Caki2 (cell line): ENCODE data around the gene CCL19. TPM values are rescaled to one million over a fixed set of nuclear protein-coding genes. Genes with fewer than 3 reads are reported as not detected.

Source experiments
- DNase-seq: peaks from one replicate; pipeline ENCODE4 v3.0.0-alpha.2; 2015; ENCODE audit warnings: low read depth
- in situ Hi-C: cut with HindIII; loops from 2 replicates; pipeline ENCODE4 v1.10.0; 2016; ENCODE audit warnings: low sequenced_read_pairs, low pct_unique_long_range_greater_than_20kb, mixed read lengths
- total RNA-seq: library from RNA; depleted of rRNA; stranded (reverse); fragments of >200 nt; shearing (Covaris generic); gene quantifications from 2 replicates; pipeline ENCODE4 v1.2.3, GENCODE V29; 2014; ENCODE audit warnings: low replicate concordance

Gene CCL19
- total RNA-seq, 1 experiment from 2014 or later, result not detected

DNA sequence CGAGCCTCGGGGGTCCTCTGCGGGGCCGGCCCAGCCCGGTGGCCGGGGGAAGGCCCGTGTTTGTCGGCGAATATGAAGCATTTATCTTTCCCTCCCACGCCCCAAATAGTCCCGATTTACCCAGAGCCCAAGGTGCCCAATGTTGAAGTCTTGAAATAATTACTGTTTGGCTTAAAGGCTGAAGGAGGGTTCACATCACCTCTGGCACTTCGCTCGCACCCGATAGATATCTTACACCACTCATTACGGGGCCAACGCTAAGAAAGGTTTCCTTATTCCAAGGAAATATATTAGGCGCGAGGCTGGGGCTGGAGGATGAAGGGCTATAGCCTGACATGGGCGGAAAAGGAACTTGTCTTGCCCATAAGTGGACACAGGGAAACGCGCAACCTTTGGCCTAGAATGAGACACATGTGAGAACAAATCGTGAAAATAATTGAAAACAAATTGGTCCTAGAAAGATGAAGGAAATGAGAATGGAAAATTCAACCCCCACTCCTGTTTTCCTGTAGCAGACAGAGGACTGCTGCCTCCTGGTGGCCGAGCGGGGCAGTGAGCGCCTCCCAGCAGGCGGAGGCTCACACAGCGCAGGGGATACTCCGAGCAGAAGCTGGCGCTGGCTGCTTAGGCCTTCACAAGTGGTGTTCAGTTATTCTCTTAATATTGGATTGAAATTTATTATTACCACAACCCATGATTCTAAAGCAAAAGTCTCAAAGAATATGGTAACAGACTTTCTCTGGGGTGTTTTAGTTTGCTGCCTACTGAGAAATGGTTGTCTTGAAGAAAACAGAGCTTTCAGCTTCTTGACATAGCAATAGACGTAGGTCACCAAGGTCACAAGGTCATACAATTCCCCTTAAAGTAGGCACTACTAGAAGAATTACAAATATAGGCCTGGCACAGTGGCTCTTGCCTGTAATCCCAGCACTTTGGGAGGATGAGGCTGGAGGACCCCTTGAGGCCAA, 11.0 kb upstream of the CCL19 start:
- in situ Hi-C loops, result no loop called here
- DNase-seq, result peak; percentile 62

DNA sequence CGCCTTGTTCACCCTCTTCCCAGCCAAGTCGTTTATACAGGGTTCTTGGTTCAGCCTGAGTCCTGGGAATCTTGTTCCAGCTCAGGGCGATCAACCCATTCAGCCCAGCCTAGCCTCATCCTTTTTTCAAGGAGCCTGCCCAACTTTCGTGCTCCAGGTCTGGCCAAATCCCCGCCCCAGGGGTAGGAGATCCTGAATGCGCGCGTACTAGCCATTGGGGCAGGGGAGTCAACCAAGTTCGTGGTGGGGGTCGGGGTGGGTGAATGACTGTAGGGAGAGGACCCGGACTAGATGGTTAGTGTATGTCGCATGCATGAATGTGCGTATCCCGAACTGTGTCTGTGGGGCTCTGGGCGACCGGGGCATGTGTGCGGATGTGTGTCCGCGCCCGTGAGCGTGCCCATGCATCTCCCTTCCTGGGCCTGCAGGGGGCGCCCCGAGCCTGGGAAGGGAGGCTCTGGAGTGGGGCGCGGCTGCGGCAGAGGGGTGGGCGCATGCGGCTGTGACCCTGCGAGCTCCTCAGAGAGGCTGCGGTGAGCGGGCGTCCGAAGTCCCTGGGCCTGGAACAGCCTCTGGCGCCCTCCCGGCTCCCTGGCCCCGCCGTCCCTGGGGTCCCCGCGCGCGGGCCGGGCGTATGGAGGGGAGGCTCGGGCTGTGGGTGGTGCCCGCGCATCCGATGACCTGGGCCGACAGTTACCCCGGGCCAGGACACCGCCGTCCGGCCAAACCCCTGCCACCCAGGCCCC, 10.1 kb upstream of the CCL19 start:
- in situ Hi-C loops, result no loop called here
- peak; percentile 57 for DNase-seq

DNA sequence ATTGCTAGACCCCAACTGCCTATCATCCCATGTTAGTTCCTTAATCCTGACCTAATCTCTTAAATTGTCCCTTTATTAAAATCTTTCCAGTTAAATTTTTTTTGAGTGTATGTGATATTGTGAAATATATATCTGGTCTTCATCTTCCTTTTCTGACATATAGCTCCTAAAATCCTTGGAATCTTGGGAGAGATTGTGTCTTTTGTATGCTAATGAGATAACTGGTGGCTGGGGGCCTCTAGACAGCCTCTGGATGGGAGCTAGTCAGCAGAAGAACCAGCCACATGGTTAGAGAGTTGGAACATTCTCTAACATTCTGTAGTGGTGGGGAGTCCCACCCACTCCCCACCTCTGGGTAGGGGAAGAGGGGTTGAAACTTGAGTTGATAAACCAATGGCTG, 3.7 kb upstream of the CCL19 start:
- DNase-seq, result no peak
- in situ Hi-C loops, result no loop called here

DNA sequence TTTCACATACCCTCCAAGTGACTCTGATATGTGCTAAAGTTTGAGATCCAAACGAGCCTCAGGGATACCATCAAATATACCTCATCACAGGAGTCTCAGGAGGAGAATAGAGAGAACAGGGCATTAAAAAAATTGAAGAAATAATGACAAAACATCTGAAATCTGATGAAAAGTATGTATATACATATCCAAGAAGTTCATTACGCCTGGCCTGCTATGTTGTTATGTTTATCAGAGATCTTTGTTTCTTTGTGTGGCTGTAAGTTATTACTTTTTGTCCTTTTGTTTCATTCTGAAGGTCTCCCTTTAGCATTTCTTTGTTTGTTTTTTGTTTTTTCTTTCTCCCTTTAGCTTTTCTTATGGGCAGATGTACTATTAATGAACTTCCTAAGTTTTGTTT, 2.5 kb upstream of the CCL19 start:
- in situ Hi-C loops, result no loop called here
- DNase-seq, result no peak

DNA sequence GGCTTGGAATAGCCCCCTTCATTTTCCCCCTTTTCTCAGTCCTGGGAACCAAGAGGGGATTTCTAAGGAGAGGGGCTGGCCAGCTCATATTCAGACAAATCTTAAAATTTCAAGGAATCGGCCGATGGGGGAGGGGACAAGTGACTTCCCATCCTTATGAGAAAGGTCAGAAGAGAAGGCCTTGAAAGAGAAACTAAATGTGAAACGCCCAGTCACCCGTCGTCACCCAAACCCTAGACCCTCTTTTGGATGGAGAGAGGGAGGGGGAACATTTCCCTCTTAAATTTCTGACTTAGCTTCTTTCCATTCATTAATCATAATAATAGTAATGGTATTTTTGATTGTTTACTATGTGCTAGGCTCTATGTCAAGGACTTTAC, 850 bp upstream of the CCL19 start:
- in situ Hi-C loops, result no loop called here
- no peak for DNase-seq

DNA sequence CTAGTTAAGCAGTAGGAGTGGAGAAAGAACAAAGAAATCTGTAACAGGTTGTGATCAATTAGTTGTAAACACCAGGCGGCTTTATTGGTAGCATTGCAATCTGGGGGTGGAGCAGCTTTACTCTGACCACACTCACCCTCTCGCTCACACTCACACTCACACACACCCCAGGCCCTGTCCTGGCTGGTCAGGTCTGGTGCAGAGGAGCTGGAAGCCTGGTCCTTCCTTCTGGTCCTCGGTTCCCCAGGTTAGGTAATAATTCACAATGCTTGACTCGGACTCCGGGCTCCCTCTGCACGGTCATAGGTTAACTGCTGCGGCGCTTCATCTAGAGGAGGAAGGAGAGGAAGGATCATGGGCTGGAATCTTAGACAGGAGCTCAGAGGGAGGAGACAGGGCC, 1.6 kb downstream of the CCL19 start:
- DNase-seq, result no peak
- in situ Hi-C loops, result no loop called here

DNA sequence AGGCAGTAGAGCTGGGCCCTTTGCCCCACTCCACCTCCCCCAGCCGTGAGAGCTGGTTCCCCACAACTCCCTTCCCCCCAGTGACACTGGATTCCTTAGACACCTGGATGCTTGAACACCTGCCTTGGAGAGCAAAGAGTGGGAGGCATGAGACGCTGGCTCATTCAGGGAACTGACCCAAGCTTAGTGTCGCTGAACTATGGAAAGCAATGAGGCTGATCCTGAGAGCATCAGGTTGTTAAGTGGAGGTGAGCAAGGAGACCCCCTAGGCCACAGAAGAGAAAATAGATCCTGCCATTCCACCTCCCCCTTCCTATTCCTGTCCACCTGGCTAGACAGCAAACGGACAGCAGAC, 2.0 kb downstream of the CCL19 start:
- no peak for DNase-seq
- in situ Hi-C loops, result no loop called here

DNA sequence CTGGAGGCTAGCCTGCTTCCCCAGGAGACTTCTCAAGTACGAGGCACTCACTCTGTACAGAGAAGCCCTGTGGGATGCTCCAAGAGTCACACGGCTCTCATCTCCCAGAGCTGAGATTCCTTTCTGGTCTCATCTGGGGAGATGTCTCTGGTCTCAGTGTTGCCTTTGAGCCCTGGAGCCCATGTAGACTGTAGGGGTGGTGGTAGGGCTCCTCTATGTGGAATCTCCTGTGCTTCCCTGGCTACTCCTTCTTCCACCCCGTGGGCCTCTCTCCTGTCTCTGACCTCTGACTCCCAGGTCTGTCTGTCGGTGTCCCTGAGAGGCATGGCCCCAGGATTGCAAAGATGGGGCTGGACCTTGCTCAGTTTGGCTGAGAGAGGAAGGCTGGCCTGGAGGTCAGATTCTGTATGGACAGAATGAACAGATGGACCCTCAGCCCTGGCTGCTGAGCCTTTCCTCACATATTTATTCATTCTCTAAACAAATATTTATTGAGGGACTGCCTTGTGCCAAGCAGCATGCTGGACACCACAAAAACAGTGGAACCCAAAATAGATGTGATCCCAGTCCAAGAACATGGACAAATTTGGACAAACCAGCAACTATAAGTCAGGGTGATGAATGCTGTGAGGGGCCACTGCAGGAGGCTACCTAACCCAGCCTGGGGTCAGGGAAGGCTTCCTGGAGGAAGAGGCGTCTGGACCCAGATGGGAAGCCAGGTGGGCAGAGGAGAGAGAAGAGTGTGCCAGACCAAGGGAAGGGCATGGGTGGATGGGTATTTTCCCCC, 2.6 kb downstream of the CCL19 start:
- in situ Hi-C loops, result no loop called here
- DNase-seq, result no peak

DNA sequence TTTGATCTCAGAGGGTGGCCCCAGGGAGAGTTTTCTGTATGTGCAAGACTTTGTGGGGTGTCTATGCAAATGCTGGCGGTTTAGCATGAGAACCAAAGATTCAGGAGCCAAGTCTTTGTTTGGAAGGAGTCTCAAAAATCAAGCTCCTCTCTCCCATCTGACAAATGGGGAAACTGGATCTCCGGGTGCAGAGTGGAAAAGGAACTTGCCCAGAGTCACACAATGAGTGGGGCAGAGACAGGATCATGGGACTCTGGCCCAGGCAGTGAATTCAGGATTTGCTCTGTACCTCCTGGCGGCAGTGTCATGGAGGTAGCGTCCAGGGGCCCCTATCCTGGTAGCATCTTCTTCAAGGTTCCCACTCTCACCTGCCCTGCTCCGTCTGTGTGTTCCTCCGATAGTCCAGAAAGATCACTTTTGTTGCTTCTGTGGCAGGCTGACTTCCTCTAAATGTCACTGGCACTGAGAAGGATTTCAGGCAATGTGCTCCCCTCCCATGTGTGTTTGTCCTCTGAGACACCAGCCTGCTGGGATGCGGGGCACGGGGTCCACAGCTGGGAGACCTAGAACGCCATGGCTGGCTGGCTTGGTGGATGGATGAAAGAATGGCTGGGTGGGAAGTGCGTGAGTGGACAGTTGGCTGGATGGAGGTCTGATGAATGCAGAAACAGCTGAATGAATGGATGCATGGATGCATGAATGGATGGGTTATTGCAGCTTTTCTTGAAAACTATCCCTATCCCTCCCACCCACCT, 3.6 kb downstream of the CCL19 start:
- in situ Hi-C loops, result no loop called here
- DNase-seq, result no peak

DNA sequence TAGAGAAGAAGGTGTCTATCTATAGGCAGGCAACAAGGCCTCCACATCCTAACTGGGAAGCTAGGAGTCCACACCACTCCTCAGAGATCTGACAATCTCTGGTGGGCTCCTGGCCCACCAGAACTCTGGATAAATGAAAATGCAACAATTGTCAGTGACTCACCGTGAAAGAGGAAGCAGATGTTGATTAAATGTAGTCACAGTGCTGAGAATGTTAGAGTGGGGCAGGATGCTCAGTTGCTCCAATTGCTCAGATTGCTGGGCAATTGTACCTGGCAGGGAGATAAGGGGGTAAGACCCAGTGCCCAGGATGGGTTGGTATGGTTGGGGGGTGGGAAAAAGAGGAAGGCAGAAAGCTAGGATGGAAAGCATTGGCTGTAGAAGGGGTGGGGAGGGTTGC, 4.3 kb downstream of the CCL19 start:
- in situ Hi-C loops, result no loop called here
- DNase-seq, result no peak

DNA sequence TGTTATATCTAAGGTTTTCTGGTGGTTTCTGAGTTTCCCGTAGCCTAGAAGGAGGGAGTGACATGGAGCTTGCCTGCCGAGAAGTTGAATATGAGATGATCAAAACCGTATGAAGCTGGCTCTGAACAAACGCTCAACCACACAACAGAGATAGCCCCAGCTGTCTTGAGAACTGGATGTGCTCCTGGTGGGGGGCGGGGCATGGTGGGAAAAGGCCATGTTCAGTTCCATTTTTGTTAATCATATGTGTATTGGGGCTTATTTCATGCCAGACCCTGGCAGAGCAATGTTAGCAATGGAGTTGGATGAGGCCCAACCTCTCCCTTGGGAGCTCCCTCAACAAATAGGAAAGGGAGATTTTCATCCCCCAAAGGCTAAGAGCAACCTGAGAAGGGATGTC, 4.8 kb downstream of the CCL19 start:
- in situ Hi-C loops, result no loop called here
- DNase-seq, result no peak

DNA sequence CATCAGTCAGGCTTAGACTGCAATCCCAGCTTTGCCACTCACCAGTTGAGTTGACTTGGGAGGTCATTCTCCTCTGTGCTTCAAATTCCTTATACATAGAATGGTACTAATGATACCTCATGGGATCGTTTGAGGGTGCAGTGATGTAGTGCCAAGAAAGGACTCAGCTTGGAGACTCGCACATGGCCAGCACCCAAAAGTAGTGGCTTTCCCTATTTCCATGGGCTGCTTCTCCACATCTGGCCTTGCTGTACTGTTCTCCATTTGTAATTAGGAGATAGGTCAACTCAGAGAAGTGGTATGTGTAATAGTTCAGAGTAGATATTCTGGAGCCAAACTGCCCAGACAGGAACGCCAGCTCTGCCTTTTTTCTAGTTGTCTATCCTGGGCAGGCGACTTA, 5.5 kb downstream of the CCL19 start:
- in situ Hi-C loops, result no loop called here
- DNase-seq, result no peak

DNA sequence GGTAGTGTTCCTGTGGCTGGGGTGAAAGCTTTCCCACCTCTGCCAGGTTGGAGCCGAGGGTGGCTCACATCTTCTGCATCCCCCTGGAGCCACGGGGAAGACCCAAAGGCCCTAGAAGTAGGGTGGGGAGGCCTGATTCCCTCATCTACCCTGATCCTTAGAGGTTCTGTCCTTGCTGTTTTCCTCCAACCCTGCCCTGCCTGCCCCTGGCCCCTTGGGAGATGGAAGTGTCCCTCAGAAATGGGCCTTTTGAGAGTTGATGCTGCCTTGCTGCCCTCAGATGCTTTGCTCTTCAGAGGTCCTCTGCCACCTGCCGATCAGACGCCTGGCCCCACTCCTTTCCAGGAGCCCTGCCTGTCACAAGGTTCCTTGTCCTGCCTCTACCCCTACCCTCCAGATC, 6.3 kb downstream of the CCL19 start:
- in situ Hi-C loops, result no loop called here
- DNase-seq, result no peak

DNA sequence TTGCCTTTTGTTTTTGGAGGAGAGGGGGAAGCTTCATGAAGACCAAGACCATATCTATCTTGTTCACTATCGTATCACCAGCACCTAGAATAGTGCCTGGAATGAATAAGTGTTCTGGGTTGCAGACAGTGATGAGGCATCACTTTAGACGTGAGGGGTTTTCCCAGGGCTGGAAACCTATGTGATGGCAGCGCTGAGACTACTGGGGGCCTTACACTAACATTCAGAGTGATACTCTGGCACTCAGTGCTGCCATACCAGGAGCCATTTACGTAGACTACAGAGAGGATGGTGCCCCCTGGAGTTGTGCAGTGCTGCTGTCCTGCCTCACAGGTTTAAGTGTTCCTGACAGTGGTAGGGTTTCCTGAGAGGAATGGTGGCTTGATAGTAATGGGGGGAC, 6.9 kb downstream of the CCL19 start:
- DNase-seq, result no peak
- in situ Hi-C loops, result no loop called here

DNA sequence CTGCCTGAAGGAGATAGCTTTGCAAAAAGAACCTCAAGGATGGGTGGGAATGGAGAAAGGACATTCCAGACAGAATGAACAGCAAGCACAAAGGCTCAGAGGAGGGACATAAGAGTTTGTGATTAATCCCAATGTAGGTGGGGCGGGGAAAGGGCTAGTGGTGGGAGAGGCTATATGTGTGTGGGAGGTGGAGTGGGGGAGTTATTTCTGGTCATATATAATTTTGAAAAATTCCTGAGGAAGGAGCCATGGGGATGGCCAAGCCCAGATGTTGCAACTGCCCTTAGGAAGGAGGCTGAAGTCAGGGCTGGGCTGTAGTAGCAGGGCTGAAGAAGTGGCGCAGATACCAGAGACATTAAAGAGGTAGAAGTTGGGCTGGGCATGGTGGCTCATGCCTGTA, 15.2 kb downstream of the CCL19 start:
- in situ Hi-C loops, result no loop called here
- no peak for DNase-seq

DNA sequence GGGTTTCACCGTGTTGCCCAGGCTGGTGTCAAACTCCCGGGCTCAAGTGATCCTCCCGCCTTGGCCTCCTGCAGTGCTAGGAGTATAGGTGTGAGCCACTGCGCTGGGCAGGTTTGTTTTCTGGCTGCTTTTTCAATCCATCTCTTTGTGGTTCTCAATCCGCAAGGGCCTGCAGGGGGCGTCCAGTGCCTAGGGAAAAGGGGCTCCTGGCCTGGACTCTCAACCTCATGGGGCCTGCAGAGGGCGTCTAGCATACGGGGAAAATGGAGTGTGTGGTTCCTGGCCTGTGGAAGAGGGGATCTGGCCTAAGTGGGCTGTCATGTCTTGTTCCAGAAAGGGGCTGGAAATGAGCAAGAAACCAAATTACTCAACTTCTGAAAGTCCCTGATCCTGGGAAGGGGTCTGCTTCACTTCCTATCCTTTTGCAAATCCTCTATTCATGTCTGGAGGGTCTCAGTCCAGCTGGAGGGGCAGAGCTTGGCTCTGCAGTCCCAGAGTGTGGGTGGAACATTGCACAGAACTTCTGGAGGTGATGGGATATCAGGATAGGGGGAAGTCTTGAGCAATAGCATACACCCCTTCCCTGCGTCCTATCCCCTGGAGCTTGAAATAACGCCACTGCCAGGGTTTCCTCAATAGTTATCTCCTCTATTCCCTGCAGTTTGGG, 15.9 kb downstream of the CCL19 start:
- peak; percentile 12 for DNase-seq
- in situ Hi-C loops, result no loop called here

DNA sequence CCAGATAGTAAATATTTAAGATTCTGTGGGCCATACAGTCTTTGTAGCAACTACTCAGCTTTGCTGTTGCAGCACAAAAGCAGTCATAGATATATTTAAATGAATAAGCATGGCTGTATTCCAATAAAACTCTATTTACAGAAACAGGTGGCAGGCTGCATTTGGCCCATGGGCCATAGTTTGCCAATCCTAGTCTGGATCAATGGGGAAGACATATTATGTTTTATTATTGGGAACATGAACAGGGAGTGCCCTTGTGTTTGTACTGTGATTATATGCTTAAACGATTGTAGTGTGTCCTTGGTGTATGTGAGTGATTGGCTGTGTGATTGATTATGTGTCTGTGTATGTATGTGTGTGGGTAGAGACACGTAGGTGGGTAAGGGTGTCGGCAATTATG, 16.6 kb downstream of the CCL19 start:
- no peak for DNase-seq
- in situ Hi-C loops, result no loop called here

DNA sequence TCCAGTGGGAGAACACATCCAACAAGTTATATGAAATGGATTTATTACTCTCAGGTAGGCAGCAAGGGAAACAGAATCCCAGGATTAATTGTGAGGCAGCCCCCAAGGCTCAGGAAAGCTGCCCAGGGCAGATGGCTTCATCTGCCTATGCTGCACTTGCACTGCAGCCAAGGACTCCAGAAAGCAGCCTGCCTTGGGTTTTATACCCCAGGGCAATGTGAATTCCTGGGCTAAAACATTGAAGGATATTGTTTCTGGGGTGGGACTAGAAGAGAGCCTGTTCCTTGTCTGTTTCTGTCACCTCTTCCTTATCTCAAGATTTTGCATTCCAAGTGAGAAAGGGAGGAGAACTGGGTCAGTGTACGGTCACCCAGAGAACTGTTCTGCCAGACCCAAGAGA, 19.8 kb downstream of the CCL19 start:
- DNase-seq, result no peak
- in situ Hi-C loops, result no loop called here
